Dendritic cell treated with granulocyte-macrophage colony-stimulating factor and Interleukin-4, amounts not matched to agents 40 ng/mL and 50 ng/mL, for 4 days (primary cell): Measurements from ENCODE around the gene FUBP3.

Experiments
- H3K27ac Mint-ChIP-seq: one replicate; pipeline ENCODE4 v1.8.0; 2022; ENCODE audit warnings: mild to moderate bottlenecking, mixed read lengths
- H3K27me3 Mint-ChIP-seq: one replicate; pipeline ENCODE4 v1.8.0; 2022; ENCODE audit warnings: mild to moderate bottlenecking, mixed read lengths
- H3K36me3 Mint-ChIP-seq: one replicate; pipeline ENCODE4 v1.8.0; 2022; ENCODE audit warnings: low read depth, mixed read lengths
- H3K4me1 Mint-ChIP-seq: one replicate; pipeline ENCODE4 v1.8.0; 2022; ENCODE audit warnings: low read depth, mixed read lengths
- H3K4me3 Mint-ChIP-seq: one replicate; pipeline ENCODE4 v1.8.0; 2022; ENCODE audit warnings: mild to moderate bottlenecking, moderate library complexity, mixed read lengths
- H3K9me3 Mint-ChIP-seq: one replicate; pipeline ENCODE4 v1.8.0; 2022; ENCODE audit warnings: mixed read lengths
- intact Hi-C: fragments of 100-400 bp; cut with micrococcal nuclease; formaldehyde crosslinking; loops from one replicate; pipeline ENCODE4 v1.15.0; 2022

Gene FUBP3

GRCh38 chr9:130578865-130579737 is at the start of gene FUBP3:
Gene FUBP3, plus strand, starts transcription at chr9:130579577. Its CDS starts 104 bp downstream, at chr9:130579681.
- Mint-ChIP-seq H3K4me3 (peak within 1 kb of the TSS; percentile 88), H3K36me3 (peaks cover 22% of the 10 kb centered on the region), H3K4me1 (peaks cover 26% of the 10 kb centered on the region), H3K9me3 (no peaks in the 10 kb centered on the region), H3K27me3 (peaks cover 2% of the 10 kb centered on the region), H3K27ac (peak within 1 kb of the TSS; percentile 91)
- intact Hi-C loops: no loop called here

DNA sequence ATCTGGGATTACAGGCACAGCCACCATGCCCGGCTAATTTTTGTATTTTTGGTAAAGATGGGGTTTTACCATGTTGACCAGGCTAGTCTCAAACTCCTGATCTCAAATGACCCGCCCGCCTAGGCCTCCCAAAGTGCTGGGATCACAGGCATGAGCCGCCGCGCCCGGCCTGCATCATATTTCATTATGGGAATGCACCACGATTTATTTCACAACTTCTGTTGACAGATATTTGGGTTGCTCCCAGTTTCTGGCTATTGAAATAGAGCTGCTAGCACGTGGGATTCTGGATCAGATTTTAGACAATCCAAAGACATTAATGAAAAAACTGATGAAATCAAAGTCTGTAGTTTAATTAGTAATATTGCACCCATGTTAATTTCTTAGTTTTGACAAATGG is 48.4 kb upstream of the FUBP3 start:
- H3K27ac Mint-ChIP-seq: no peak overlapping the region
- H3K4me3 Mint-ChIP-seq: no peak overlapping the region
- H3K27me3 Mint-ChIP-seq: peaks cover 29% of the 10 kb centered on the region
- no peaks in the 10 kb centered on the region for H3K36me3 Mint-ChIP-seq
- no peaks in the 10 kb centered on the region for H3K4me1 Mint-ChIP-seq
- intact Hi-C loops: no loop called here
- H3K9me3 Mint-ChIP-seq: no peaks in the 10 kb centered on the region

GRCh38 chr9:130531670-130532069 is 47.7 kb upstream of the FUBP3 start:
- Mint-ChIP-seq H3K36me3 (no peaks in the 10 kb centered on the region), H3K27me3 (peaks cover 36% of the 10 kb centered on the region), H3K27ac (no peak overlapping the region)

GRCh38 chr9:130532426-130533080 is 46.8 kb upstream of the FUBP3 start:
- Mint-ChIP-seq H3K9me3 (no peaks in the 10 kb centered on the region), H3K36me3 (no peaks in the 10 kb centered on the region), H3K27ac (no peak overlapping the region), H3K4me3 (no peak overlapping the region), H3K4me1 (peaks cover 2% of the 10 kb centered on the region), H3K27me3 (peaks cover 45% of the 10 kb centered on the region)
- intact Hi-C loops: no loop called here

More at GRCh38 chr9:130531670-130532069, 47.7 kb upstream of the FUBP3 start:
- no peaks in the 10 kb centered on the region for H3K9me3 Mint-ChIP-seq
- no peak overlapping the region for H3K4me3 Mint-ChIP-seq
- H3K4me1 Mint-ChIP-seq: no peaks in the 10 kb centered on the region
- intact Hi-C loops: no loop called here

DNA sequence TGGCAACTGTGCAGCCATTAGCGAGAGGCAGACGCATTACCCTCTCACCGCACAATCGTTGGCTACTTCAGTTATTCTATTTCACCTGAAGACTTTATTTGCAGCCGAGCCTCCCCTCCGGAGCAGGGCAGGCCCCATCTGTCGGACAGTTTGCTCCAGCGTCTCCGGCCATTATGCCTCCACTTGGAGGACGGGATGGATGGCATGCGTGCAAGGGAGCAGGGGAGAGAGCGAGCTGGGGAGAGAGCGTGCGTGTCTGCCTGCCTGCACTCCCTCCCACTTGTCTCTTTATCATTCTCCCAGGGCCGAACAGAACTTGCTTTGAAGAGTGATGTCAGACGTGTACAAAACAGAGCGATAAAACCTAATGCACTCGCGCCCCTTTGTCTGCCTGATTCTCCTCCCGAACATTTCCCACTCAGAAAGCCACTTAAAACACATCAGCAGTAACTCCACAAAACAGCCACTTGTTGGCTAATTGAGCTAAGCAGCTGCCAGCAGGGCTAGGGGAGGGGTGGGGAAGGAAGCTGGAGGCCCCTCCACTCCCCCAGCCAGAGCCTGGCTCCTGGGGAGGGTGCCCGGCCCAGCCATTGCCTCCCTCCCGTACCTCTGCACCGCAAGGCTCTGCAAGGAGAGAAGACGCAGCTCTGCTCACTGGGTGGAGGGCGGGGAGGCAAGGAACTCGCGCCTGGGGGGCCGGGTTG is 43.4 kb upstream of the FUBP3 start:
- Mint-ChIP-seq H3K4me1 (peaks cover 14% of the 10 kb centered on the region), H3K27ac (no peak overlapping the region), H3K27me3 (peaks cover 68% of the 10 kb centered on the region), H3K9me3 (no peaks in the 10 kb centered on the region), H3K4me3 (no peak overlapping the region), H3K36me3 (no peaks in the 10 kb centered on the region)
- intact Hi-C loops: no loop called here

- H3K36me3 Mint-ChIP-seq: no peaks in the 10 kb centered on the region
- intact Hi-C loops: no loop called here
- peaks cover 14% of the 10 kb centered on the region for H3K4me1 Mint-ChIP-seq
- H3K27me3 Mint-ChIP-seq: peaks cover 68% of the 10 kb centered on the region
- H3K27ac Mint-ChIP-seq: no peak overlapping the region
- H3K4me3 Mint-ChIP-seq: no peak overlapping the region
- H3K9me3 Mint-ChIP-seq: no peaks in the 10 kb centered on the region
Measured at GRCh38 chr9:130536701-130537107, 42.7 kb upstream of the FUBP3 start.

- H3K27ac Mint-ChIP-seq: no peak overlapping the region
- H3K4me1 Mint-ChIP-seq: peaks cover 14% of the 10 kb centered on the region
- H3K9me3 Mint-ChIP-seq: no peaks in the 10 kb centered on the region
- H3K36me3 Mint-ChIP-seq: no peaks in the 10 kb centered on the region
- no peak overlapping the region for H3K4me3 Mint-ChIP-seq
- peaks cover 67% of the 10 kb centered on the region for H3K27me3 Mint-ChIP-seq
- intact Hi-C loops: no loop called here
Measured at GRCh38 chr9:130537346-130538050, 41.9 kb upstream of the FUBP3 start.

DNA sequence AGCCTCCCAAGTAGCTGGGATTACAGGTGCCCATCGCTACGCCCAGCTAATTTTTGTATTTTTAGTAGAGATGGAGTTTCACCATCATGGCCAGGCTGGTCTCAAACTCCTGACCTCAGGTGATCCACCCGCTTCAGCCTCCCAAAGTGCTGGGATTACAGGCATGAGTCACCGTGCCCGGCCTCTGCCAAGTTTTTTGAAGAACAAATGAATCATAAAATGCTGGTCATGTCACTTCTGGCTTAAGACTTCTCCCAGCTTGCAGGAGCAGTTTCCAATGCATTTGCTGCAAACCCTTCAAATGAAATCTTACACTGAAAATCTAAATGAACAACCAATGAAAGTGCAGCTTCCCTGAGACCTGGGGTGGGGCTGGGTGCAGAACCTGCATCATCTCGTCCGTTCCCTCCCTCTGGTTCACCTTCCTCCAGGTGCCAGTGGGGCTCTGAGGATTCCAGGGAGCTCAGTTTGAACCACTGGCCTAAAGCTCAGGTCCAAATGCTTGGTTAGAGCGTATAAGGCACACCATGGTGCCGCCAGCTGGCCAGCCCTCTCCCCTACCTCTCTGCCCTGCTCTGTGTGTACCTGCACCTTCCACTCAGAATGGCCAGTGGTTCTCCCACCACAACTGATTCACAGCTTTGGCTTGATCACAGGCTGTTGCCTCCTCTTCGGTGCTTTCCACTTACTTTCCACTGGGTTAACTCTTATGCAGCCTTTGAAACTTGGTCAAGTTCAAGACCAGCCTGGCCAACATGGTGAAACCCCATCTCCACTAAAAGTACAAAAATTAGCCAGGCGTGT is 39.8 kb upstream of the FUBP3 start:
- Mint-ChIP-seq H3K36me3 (no peaks in the 10 kb centered on the region), H3K27me3 (peaks cover 65% of the 10 kb centered on the region), H3K4me3 (no peak overlapping the region), H3K4me1 (peaks cover 14% of the 10 kb centered on the region), H3K27ac (no peak overlapping the region), H3K9me3 (no peaks in the 10 kb centered on the region)
- intact Hi-C loops: no loop called here

GRCh38 chr9:130541533-130541932 is 37.8 kb upstream of the FUBP3 start:
- Mint-ChIP-seq H3K36me3 (no peaks in the 10 kb centered on the region), H3K27ac (no peak overlapping the region), H3K4me3 (no peak overlapping the region), H3K9me3 (no peaks in the 10 kb centered on the region), H3K4me1 (peaks cover 14% of the 10 kb centered on the region), H3K27me3 (peaks cover 54% of the 10 kb centered on the region)
- intact Hi-C loops: no loop called here

- no peaks in the 10 kb centered on the region for H3K9me3 Mint-ChIP-seq
- intact Hi-C loops: no loop called here
- H3K4me3 Mint-ChIP-seq: no peak overlapping the region
- H3K4me1 Mint-ChIP-seq: peaks cover 14% of the 10 kb centered on the region
- H3K36me3 Mint-ChIP-seq: no peaks in the 10 kb centered on the region
- no peak overlapping the region for H3K27ac Mint-ChIP-seq
- peaks cover 49% of the 10 kb centered on the region for H3K27me3 Mint-ChIP-seq
Measured at GRCh38 chr9:130542038-130542437, 37.3 kb upstream of the FUBP3 start.

GRCh38 chr9:130542457-130543228 is 36.7 kb upstream of the FUBP3 start:
- intact Hi-C loops: no loop called here
- Mint-ChIP-seq H3K4me1 (peaks cover 11% of the 10 kb centered on the region), H3K9me3 (no peaks in the 10 kb centered on the region), H3K27ac (no peak overlapping the region), H3K4me3 (no peak overlapping the region), H3K27me3 (peaks cover 43% of the 10 kb centered on the region), H3K36me3 (no peaks in the 10 kb centered on the region)

DNA sequence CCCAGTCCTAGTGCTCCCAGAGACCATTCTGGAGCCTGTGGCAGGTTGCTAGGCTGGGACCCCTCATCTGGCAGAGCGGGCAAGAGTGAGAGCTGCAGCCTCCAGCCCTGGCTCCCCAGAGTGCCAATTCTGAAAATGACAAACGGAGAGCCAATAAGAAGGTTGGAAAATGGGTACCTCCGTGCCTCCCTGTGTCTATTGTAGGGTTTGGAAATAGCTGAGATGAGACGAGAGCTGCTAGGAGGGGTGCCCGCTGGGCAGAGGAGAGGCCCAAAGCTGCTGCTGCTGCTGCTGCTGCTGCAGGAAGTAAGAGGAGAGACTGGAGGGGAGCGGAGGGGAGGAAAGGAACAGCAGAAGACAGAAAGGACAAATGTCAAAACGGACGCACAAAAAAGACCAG is 36.0 kb upstream of the FUBP3 start:
- Mint-ChIP-seq H3K4me3 (no peak overlapping the region), H3K4me1 (peaks cover 4% of the 10 kb centered on the region), H3K36me3 (no peaks in the 10 kb centered on the region), H3K27me3 (peaks cover 38% of the 10 kb centered on the region), H3K27ac (no peak overlapping the region), H3K9me3 (no peaks in the 10 kb centered on the region)
- intact Hi-C loops: no loop called here
